Effector CD4-positive, alpha-beta T cell (primary cell): ENCODE measurements around the gene ORM2.
"Not testable (repeated sequence)": the region's sequence is repeated elsewhere in the genome, so short reads cannot be mapped to it uniquely, and the experiment has no call there.

Experiments used
- DNase-seq: peaks from one replicate; pipeline ENCODE4 v3.0.0-alpha.2; 2020

ORM2 gene

GRCh38 chr9:114314881-114315722 is 14.6 kb upstream of the ORM2 start:
- no peak for DNase-seq

GRCh38 chr9:114315723-114316363 is 13.8 kb upstream of the ORM2 start:
- DNase-seq = no peak

GRCh38 chr9:114316605-114317230 is 13.0 kb upstream of the ORM2 start:
- no peak for DNase-seq

- no peak for DNase-seq
These were observed 11.9 kb upstream of the ORM2 start for GRCh38 chr9:114317665-114318357.

- no peak for DNase-seq
These were observed 11.3 kb upstream of the ORM2 start for GRCh38 chr9:114318416-114318815.

GRCh38 chr9:114319147-114319546 is 10.5 kb upstream of the ORM2 start:
- DNase-seq = no peak

- DNase-seq = not testable (repeated sequence)
These were observed 9.0 kb upstream of the ORM2 start for GRCh38 chr9:114320710-114321109.

- DNase-seq = no peak
These were observed 7.9 kb upstream of the ORM2 start for GRCh38 chr9:114321759-114322158.

GRCh38 chr9:114322160-114322818 is 7.4 kb upstream of the ORM2 start:
- DNase-seq = not testable (repeated sequence)

GRCh38 chr9:114322831-114323531 is 6.7 kb upstream of the ORM2 start, which contains the start of gene ORM1:
TSS of gene ORM1 (plus strand) at chr9:114323098. CDS start at chr9:114323134, 36 bp downstream.
- not testable (repeated sequence) for DNase-seq

GRCh38 chr9:114323849-114324248 is 5.8 kb upstream of the ORM2 start:
- not testable (repeated sequence) for DNase-seq

- DNase-seq = no peak
These were observed 5.2 kb upstream of the ORM2 start for GRCh38 chr9:114324492-114324891.

GRCh38 chr9:114324965-114325364 is 4.7 kb upstream of the ORM2 start:
- not testable (repeated sequence) for DNase-seq

- DNase-seq = not testable (repeated sequence)
These were observed 3.9 kb upstream of the ORM2 start for GRCh38 chr9:114325684-114326254.

- no peak for DNase-seq
These were observed 1.9 kb upstream of the ORM2 start for GRCh38 chr9:114327749-114328148.

GRCh38 chr9:114328357-114328820 is 1.3 kb upstream of the ORM2 start:
- DNase-seq = not testable (repeated sequence)

GRCh38 chr9:114328937-114329624 is 588 bp upstream of the ORM2 start:
- not testable (repeated sequence) for DNase-seq

GRCh38 chr9:114330636-114331035 is 967 bp downstream of the ORM2 start:
- no peak for DNase-seq

- not testable (repeated sequence) for DNase-seq
These were observed 1.8 kb downstream of the ORM2 start for GRCh38 chr9:114331229-114332195.
